Measurements from ENCODE around the gene METTL27. TPM values are rescaled to one million over a fixed set of nuclear protein-coding genes. Genes with fewer than 3 reads are reported as not detected.

METTL27 gene
- total and polyA plus RNA-seq, 4 donors: 1.0 to 1.7 (median 1.6) TPM

DNA sequence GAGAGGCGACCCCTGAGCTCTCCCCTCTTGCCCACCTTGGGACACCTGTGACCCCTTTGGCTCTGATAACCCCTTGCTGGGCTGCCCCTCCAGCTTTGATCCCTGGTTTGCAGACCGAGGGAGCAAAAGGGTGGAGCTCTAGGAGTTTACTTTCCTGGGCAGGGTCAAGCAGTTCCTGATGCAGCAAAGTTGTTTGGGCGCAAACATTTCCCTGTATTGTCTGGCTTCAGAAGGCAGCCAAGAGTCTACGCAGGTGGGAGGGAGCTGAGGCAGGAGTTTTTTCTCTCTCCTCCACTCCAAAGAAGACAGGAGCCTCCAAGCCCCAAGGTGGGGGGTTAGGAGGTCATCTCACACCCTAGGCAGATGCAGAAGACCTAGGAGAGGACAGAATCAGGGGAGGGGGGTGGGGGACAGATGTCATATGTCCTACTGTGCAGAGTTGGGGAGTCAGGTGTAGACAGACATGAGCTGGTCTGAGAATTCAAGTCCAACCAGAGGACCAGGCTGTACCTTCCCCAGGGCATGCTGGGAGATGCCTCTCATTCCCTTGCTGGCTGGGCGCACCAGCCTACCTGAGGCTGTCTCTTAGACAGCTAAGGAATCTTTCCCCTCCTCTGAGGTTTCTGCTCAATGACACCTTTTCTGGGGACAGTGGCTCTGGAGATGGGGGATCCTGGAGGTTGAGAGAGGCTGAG is 39.2 kb upstream of the METTL27 start:
- no peak for DNase-seq (ENCODE audit: low spot score)
- Histone ChIP-seq H3K4me3 (ENCODE audit: low read depth in 1 of 3, low read length in 3 of 3) (no peak overlapping the region), H3K27ac (ENCODE audit: low read depth in 1 of 2, low read length in 2 of 2) (no peak overlapping the region), H3K27me3 (ENCODE audit: control insufficient read depth in 4 of 4, insufficient read depth in 4 of 4, low read length in 3 of 4) (no peaks in the 10 kb centered on the region), H3K9ac (ENCODE audit: low read depth in 1 of 2, low read length in 2 of 2) (no peak overlapping the region), H3K36me3 (ENCODE audit: control insufficient read depth in 4 of 4, insufficient read depth in 3 of 4, low read depth in 1 of 4, low read length in 3 of 4) (no peaks in the 10 kb centered on the region), H3K4me1 (ENCODE audit: control insufficient read depth in 4 of 4, insufficient read depth in 4 of 4, low read length in 3 of 4) (peaks cover 11 to 27% (median 20%) of the 10 kb centered on the region in 4 donors), H3K9me3 (ENCODE audit: control insufficient read depth in 4 of 4, low read length in 3 of 4) (no peaks in the 10 kb centered on the region)
- TF ChIP-seq, protein P1, sequence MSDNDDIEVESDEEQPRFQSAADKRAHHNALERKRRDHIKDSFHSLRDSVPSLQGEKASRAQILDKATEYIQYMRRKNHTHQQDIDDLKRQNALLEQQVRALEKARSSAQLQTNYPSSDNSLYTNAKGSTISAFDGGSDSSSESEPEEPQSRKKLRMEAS (IDR thresholded peaks at IDR 0.05): no peak
- TF ChIP-seq HNF4A (conservative IDR thresholded peaks at IDR 0.05): no peak
- no peak for TF ChIP-seq GABPA (IDR thresholded peaks at IDR 0.05 in 1 of 2, conservative IDR thresholded peaks at IDR 0.05 in 1 of 2)
- no peak for TF ChIP-seq JUND (IDR thresholded peaks at IDR 0.05)
- TF ChIP-seq FOXA1 (IDR thresholded peaks at IDR 0.05): no peak
- no peak for TF ChIP-seq REST (IDR thresholded peaks at IDR 0.05)
- no peak for TF ChIP-seq EGR1 (IDR thresholded peaks at IDR 0.05; ENCODE audit: low read depth in 2 of 2)
- TF ChIP-seq FOXA2 (IDR thresholded peaks at IDR 0.05): no peak
- no peak for TF ChIP-seq SP1 (IDR thresholded peaks at IDR 0.05)
- no peak for TF ChIP-seq RXRA (IDR thresholded peaks at IDR 0.05)
- no peak for TF ChIP-seq HNF4G (IDR thresholded peaks at IDR 0.05)
- TF ChIP-seq TAF1 (conservative IDR thresholded peaks at IDR 0.05): no peak
- no peak for TF ChIP-seq RAD21 (IDR thresholded peaks at IDR 0.05)
- TF ChIP-seq, protein P2, sequence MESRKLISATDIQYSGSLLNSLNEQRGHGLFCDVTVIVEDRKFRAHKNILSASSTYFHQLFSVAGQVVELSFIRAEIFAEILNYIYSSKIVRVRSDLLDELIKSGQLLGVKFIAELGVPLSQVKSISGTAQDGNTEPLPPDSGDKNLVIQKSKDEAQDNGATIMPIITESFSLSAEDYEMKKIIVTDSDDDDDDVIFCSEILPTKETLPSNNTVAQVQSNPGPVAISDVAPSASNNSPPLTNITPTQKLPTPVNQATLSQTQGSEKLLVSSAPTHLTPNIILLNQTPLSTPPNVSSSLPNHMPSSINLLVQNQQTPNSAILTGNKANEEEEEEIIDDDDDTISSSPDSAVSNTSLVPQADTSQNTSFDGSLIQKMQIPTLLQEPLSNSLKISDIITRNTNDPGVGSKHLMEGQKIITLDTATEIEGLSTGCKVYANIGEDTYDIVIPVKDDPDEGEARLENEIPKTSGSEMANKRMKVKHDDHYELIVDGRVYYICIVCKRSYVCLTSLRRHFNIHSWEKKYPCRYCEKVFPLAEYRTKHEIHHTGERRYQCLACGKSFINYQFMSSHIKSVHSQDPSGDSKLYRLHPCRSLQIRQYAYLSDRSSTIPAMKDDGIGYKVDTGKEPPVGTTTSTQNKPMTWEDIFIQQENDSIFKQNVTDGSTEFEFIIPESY (IDR thresholded peaks at IDR 0.05): no peak
- no peak for TF ChIP-seq NR2F2 (IDR thresholded peaks at IDR 0.05)
- TF ChIP-seq, protein P3, sequence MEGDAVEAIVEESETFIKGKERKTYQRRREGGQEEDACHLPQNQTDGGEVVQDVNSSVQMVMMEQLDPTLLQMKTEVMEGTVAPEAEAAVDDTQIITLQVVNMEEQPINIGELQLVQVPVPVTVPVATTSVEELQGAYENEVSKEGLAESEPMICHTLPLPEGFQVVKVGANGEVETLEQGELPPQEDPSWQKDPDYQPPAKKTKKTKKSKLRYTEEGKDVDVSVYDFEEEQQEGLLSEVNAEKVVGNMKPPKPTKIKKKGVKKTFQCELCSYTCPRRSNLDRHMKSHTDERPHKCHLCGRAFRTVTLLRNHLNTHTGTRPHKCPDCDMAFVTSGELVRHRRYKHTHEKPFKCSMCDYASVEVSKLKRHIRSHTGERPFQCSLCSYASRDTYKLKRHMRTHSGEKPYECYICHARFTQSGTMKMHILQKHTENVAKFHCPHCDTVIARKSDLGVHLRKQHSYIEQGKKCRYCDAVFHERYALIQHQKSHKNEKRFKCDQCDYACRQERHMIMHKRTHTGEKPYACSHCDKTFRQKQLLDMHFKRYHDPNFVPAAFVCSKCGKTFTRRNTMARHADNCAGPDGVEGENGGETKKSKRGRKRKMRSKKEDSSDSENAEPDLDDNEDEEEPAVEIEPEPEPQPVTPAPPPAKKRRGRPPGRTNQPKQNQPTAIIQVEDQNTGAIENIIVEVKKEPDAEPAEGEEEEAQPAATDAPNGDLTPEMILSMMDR (IDR thresholded peaks at IDR 0.05; ENCODE audit: low read depth, low read length, missing input control): no peak
- no peak for TF ChIP-seq YY1 (IDR thresholded peaks at IDR 0.05)
- no peak for TF ChIP-seq ATF3 (IDR thresholded peaks at IDR 0.05)
- 70% methylated on average over 5 of the region's 5 CpGs for WGBS

Measured in liver (tissue), 9 donors.